ENCODE data around the gene FUT7.

DNA sequence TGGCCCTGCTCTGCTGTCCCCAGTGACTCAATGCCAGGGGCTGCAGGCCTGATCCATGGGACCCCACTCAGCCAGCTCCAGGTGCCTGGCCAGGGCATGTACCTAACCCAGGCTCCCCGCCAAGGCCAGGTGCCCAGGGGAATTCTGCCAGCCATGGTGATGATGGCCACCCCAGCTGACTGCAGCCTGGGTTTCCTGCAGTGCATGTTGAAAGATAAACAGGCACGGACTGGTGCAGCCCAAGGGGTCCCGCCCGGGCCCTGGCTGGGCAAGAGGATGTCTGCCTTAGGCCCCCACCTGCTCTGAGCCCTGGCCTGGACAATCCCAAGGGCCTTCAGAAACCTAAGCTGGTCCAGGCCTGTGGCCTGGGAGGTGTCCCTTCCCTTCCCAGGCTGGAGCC is 5.1 kb downstream of the FUT7 start:
- TF ChIP-seq POLR2A (IDR thresholded peaks at IDR 0.05), result no peak
- TF ChIP-seq, protein P1, sequence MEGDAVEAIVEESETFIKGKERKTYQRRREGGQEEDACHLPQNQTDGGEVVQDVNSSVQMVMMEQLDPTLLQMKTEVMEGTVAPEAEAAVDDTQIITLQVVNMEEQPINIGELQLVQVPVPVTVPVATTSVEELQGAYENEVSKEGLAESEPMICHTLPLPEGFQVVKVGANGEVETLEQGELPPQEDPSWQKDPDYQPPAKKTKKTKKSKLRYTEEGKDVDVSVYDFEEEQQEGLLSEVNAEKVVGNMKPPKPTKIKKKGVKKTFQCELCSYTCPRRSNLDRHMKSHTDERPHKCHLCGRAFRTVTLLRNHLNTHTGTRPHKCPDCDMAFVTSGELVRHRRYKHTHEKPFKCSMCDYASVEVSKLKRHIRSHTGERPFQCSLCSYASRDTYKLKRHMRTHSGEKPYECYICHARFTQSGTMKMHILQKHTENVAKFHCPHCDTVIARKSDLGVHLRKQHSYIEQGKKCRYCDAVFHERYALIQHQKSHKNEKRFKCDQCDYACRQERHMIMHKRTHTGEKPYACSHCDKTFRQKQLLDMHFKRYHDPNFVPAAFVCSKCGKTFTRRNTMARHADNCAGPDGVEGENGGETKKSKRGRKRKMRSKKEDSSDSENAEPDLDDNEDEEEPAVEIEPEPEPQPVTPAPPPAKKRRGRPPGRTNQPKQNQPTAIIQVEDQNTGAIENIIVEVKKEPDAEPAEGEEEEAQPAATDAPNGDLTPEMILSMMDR (IDR thresholded peaks at IDR 0.05), result no peak
- no peak for TF ChIP-seq EP300 (IDR thresholded peaks at IDR 0.05)

Data from tibial nerve (tissue), 4 donors.